ENCODE data around the gene PTPN14. TPM values are rescaled to one million over a fixed set of nuclear protein-coding genes. Genes with fewer than 3 reads are reported as not detected.

PTPN14 gene
- total and polyA plus RNA-seq, 2 of the 4 experiments (the other 2 are of a cell fraction), result 21.5 to 31.7 TPM

DNA sequence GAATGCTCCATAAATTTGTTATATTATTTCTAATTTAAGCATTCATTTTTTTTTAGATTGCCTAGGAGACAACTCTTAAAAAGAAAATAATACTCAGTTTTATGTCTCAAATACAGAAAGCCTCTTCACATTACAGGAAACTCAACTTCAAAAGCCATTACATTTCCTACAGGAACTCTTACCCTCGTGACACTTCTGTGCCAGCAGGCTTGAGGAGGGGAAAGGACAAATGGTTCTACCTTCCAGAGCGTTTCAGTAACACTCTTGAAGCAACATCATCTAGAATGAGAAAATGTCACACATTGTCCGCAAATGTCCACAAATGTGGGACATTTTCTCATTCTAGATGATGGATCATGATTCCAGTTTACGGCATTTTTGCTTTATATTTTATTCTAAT, 51.7 kb downstream of the PTPN14 start:
- no peak overlapping the region for H2BK20ac ChIP-seq (ENCODE audit: low read depth, low read length)
- ChIA-PET POLR2A (ENCODE audit: unreplicated experiment) (no interaction called here), CTCF (no interaction called here)
- no TSS peak for BruUV-seq (replicated peaks)
- H3K9ac ChIP-seq (ENCODE audit: low read depth, low read length), result no peak overlapping the region
- H3K18ac ChIP-seq (ENCODE audit: low read depth, low read length), result no peak overlapping the region
- in situ Hi-C loops (cut with MboI; ENCODE audit: low sequenced_read_pairs), result no loop called here
- H3K9me3 ChIP-seq (ENCODE audit: control insufficient read depth, insufficient read depth, low read length), result no peaks in the 10 kb centered on the region
- no peak overlapping the region for H2BK5ac ChIP-seq (ENCODE audit: low read depth, low read length, poor library complexity, severe bottlenecking)
- no peak overlapping the region for H2BK15ac ChIP-seq (ENCODE audit: low read depth, low read length)
- H2AK9ac ChIP-seq (replicated peaks; ENCODE audit: low read depth, low read length, poor library complexity), result no peak overlapping the region
- TF ChIP-seq MXI1 (IDR thresholded peaks at IDR 0.05; ENCODE audit: borderline replicate concordance, low read depth, low read length) (no peak), RCOR1 (IDR thresholded peaks at IDR 0.05; ENCODE audit: insufficient replicate concordance, low read length) (no peak), CHD1 (IDR thresholded peaks at IDR 0.05; ENCODE audit: low read depth, low read length) (no peak), RFX5 (IDR thresholded peaks at IDR 0.05; ENCODE audit: low read depth, low read length) (no peak)
- no peak overlapping the region for H3K23ac ChIP-seq (ENCODE audit: low read depth, low read length)
- peaks cover 15% of the 10 kb centered on the region for H3K4me1 ChIP-seq (ENCODE audit: control insufficient read depth, insufficient read depth, low read length)
- whole genome bisulfite sequencing, 2 experiments (ENCODE audit: extremely low coverage in 2 of 2, insufficient read length in 1 of 2), result no CpG with 5 or more reads among the region's 4 CpGs
- dilution Hi-C loops (cut with HindIII; ENCODE audit: low sequenced_read_pairs, unreplicated experiment), result no loop called here
- no peak overlapping the region for H3K27ac ChIP-seq (ENCODE audit: insufficient read depth, low read length)
- no peak overlapping the region for H2AK5ac ChIP-seq (ENCODE audit: low read depth, low read length)
- H2AFZ ChIP-seq (replicated peaks; ENCODE audit: low read length, poor library complexity), result no peak overlapping the region
- intact Hi-C loops (cut with micrococcal nuclease), result no loop called here
- DNase-seq (no peak), ATAC-seq (ENCODE audit: low read depth) (no peak)
- H2BK120ac ChIP-seq (ENCODE audit: low read depth, low read length), result no peak overlapping the region
- H3K9me1 ChIP-seq (ENCODE audit: insufficient read depth, low read length), result peaks cover 14% of the 10 kb centered on the region
- no peak overlapping the region for H3K14ac ChIP-seq (replicated peaks; ENCODE audit: low read depth, low read length)
- H3K4ac ChIP-seq (ENCODE audit: low read depth, low read length), result no peak overlapping the region
- H3K27me3 ChIP-seq (ENCODE audit: control insufficient read depth, insufficient read depth, low read length), result no peaks in the 10 kb centered on the region
- H3K4me3 ChIP-seq (ENCODE audit: insufficient read depth, low read depth, low read length), result no peak overlapping the region
- H4K5ac ChIP-seq (ENCODE audit: low read depth, low read length), result no peak overlapping the region
- H3K4me2 ChIP-seq (ENCODE audit: low read depth, low read length), result no peak overlapping the region
- H4K20me1 ChIP-seq (ENCODE audit: insufficient read depth, low read length), result peaks cover 40% of the 10 kb centered on the region
- peaks cover 27 to 63% of the 10 kb centered on the region in 2 experiments for H3K79me1 ChIP-seq (ENCODE audit: low read depth in 1 of 2, low read length in 2 of 2)
- no peak overlapping the region for H3K56ac ChIP-seq (ENCODE audit: extremely low read depth, insufficient read depth, low read length)
- no peak overlapping the region for H4K8ac ChIP-seq (ENCODE audit: low read depth in 2 of 2, low read length in 2 of 2)
- H3K36me3 ChIP-seq (ENCODE audit: control insufficient read depth, insufficient read depth, low read length), result peaks cover 3% of the 10 kb centered on the region
- H4K91ac ChIP-seq (ENCODE audit: insufficient read depth, low read depth, low read length), result no peak overlapping the region

Data from IMR-90 (cell line).